Brain microvascular endothelial cell (primary cell): ENCODE measurements around the gene KRAS.

Source experiments
- DNase-seq: peaks from one replicate; pipeline ENCODE4 v3.0.0-alpha.2; 2020
- H3K27ac ChIP-seq: fragments of 250-450 bp; sonication (Bioruptor Pico); 2 replicates; pipeline ENCODE4 v1.5.1; 2020; ENCODE audit warnings: mild to moderate bottlenecking, moderate library complexity
- H3K27me3 ChIP-seq: fragments of 250-450 bp; sonication (Bioruptor Pico); replicated peaks from 2 replicates; pipeline ENCODE4 v1.5.1; 2020; ENCODE audit warnings: mild to moderate bottlenecking
- H3K36me3 ChIP-seq: fragments of 250-450 bp; sonication (Bioruptor Pico); replicated peaks from 2 replicates; pipeline ENCODE4 v1.5.1; 2020; ENCODE audit warnings: mild to moderate bottlenecking
- H3K4me3 ChIP-seq: 2 replicates; pipeline ENCODE4 v1.5.1; 2011; ENCODE audit warnings: low read depth, mild to moderate bottlenecking, control low read depth, low read length, moderate library complexity
- CTCF ChIP-seq: IDR thresholded peaks from 2 replicates; pipeline ENCODE4 v1.5.1; 2011; ENCODE audit warnings: low read depth, mild to moderate bottlenecking, moderate library complexity, low read length, control low read depth, inconsistent platforms; ENCODE audit errors: missing control alignments
- in situ Hi-C: cut with HindIII; loops from 2 replicates; pipeline ENCODE4 v1.10.0; 2017; ENCODE audit warnings: low sequenced_read_pairs, low pct_ligation_motif_present

KRAS gene

GRCh38 chr12:25184132-25184531 is 66.6 kb downstream of the KRAS start:
- no peak for TF ChIP-seq CTCF

GRCh38 chr12:25182765-25183164 is 68.0 kb downstream of the KRAS start:
- Histone ChIP-seq H3K4me3 (no peak overlapping the region), H3K36me3 (no peaks in the 10 kb centered on the region), H3K27me3 (no peaks in the 10 kb centered on the region), H3K27ac (no peak overlapping the region)
- no peak for TF ChIP-seq CTCF
- no peak for DNase-seq
- in situ Hi-C loops = no loop called here

More at GRCh38 chr12:25184132-25184531, 66.6 kb downstream of the KRAS start:
- H3K27me3 ChIP-seq = no peaks in the 10 kb centered on the region
- in situ Hi-C loops = no loop called here
- no peak overlapping the region for H3K4me3 ChIP-seq
- H3K36me3 ChIP-seq = no peaks in the 10 kb centered on the region
- no peak for DNase-seq
- no peak overlapping the region for H3K27ac ChIP-seq

- Histone ChIP-seq H3K27ac (no peak overlapping the region), H3K27me3 (no peaks in the 10 kb centered on the region), H3K36me3 (no peaks in the 10 kb centered on the region), H3K4me3 (no peak overlapping the region)
- in situ Hi-C loops = no loop called here
- DNase-seq = no peak
- no peak for TF ChIP-seq CTCF
Measured at GRCh38 chr12:25162866-25163265, 87.9 kb downstream of the KRAS start.

GRCh38 chr12:25156061-25156460 is 94.7 kb downstream of the KRAS start:
- in situ Hi-C loops = no loop called here
- TF ChIP-seq CTCF = no peak
- DNase-seq = no peak
- no peaks in the 10 kb centered on the region for H3K36me3 ChIP-seq
- no peak overlapping the region for H3K27ac ChIP-seq
- H3K27me3 ChIP-seq = no peaks in the 10 kb centered on the region
- no peak overlapping the region for H3K4me3 ChIP-seq

- no peaks in the 10 kb centered on the region for H3K27me3 ChIP-seq
- in situ Hi-C loops = no loop called here
- DNase-seq = no peak
- no peak overlapping the region for H3K4me3 ChIP-seq
- H3K36me3 ChIP-seq = no peaks in the 10 kb centered on the region
- no peak overlapping the region for H3K27ac ChIP-seq
- TF ChIP-seq CTCF = peak; percentile 45
Measured at GRCh38 chr12:25155022-25155576, 95.6 kb downstream of the KRAS start.
